Measurements from ENCODE around the gene SERTM2.
"Not testable (repeated sequence)": the region's sequence is repeated elsewhere in the genome, so short reads cannot be mapped to it uniquely, and the experiment has no call there.

SERTM2 gene

GRCh38 chrX:111511477-111511876 lies at the start of gene SERTM2:
SERTM2 (plus strand) TSS chrX:111511645; CDS start chrX:111518858, 7,213 bp downstream.
- no peak for DNase-seq

GRCh38 chrX:111465669-111466068 lies 45.8 kb upstream of the SERTM2 start:
- DNase-seq = no peak

- DNase-seq = peak; percentile 19 to 73
Observed at GRCh38 chrX:111467896-111468295, 43.5 kb upstream of the SERTM2 start.

- no peak for DNase-seq
Observed at GRCh38 chrX:111470681-111471403, 40.6 kb upstream of the SERTM2 start.

GRCh38 chrX:111481896-111482295 lies 29.5 kb upstream of the SERTM2 start:
- no peak for DNase-seq

- peak in 1 of 2 experiments; percentile 1 for DNase-seq
Observed at GRCh38 chrX:111483135-111483534, 28.3 kb upstream of the SERTM2 start.

GRCh38 chrX:111483881-111484280 lies 27.6 kb upstream of the SERTM2 start:
- DNase-seq = no peak

- no peak for DNase-seq
Observed at GRCh38 chrX:111490688-111491087, 20.8 kb upstream of the SERTM2 start.

GRCh38 chrX:111492085-111492484 lies 19.4 kb upstream of the SERTM2 start:
- DNase-seq = no peak

GRCh38 chrX:111498538-111499103 lies 12.8 kb upstream of the SERTM2 start:
- no peak for DNase-seq

GRCh38 chrX:111503485-111503993 lies 7.9 kb upstream of the SERTM2 start:
- DNase-seq = peak in 1 of 2 experiments; percentile 8

GRCh38 chrX:111504941-111505340 lies 6.5 kb upstream of the SERTM2 start:
- no peak for DNase-seq

GRCh38 chrX:111505783-111506182 lies 5.7 kb upstream of the SERTM2 start:
- DNase-seq = no peak

- no peak for DNase-seq
Observed at GRCh38 chrX:111506826-111507225, 4.6 kb upstream of the SERTM2 start.

GRCh38 chrX:111507933-111508332 lies 3.5 kb upstream of the SERTM2 start:
- DNase-seq = no peak

- no peak for DNase-seq
Observed at GRCh38 chrX:111515298-111515697, 3.9 kb downstream of the SERTM2 start.

GRCh38 chrX:111518667-111519066 lies 7.2 kb downstream of the SERTM2 start:
- DNase-seq = no peak

GRCh38 chrX:111519215-111519614 lies 7.8 kb downstream of the SERTM2 start:
- DNase-seq = peak in 1 of 2 experiments; percentile 11

GRCh38 chrX:111520506-111520905 lies 9.1 kb downstream of the SERTM2 start:
- DNase-seq = no peak

GRCh38 chrX:111521169-111521568 lies 9.7 kb downstream of the SERTM2 start:
- DNase-seq = no peak

- DNase-seq = no peak
Observed at GRCh38 chrX:111543212-111543741, 31.8 kb downstream of the SERTM2 start.

GRCh38 chrX:111549235-111549634 lies 37.8 kb downstream of the SERTM2 start:
- not testable (repeated sequence) for DNase-seq

- DNase-seq = no peak
Observed at GRCh38 chrX:111555406-111555958, 44.0 kb downstream of the SERTM2 start.

GRCh38 chrX:111560801-111561200 lies 49.4 kb downstream of the SERTM2 start:
- no peak for DNase-seq
